Skeletal muscle tissue (tissue), 4 donors: ENCODE measurements around the gene EFCAB3. TPM values are rescaled to one million over a fixed set of nuclear protein-coding genes. Genes with fewer than 3 reads are reported as not detected.
"Not testable (repeated sequence)": the region's sequence is repeated elsewhere in the genome, so short reads cannot be mapped to it uniquely, and the experiment has no call there.

Experiments
- H3K27ac ChIP-seq: one replicate; pipeline ENCODE4 v1.7.0; 2013; ENCODE audit warnings: mild to moderate bottlenecking, low read depth, low read length, inconsistent platforms
- H3K27me3 ChIP-seq, 3 donors: one replicate each; pipeline ENCODE4 v1.7.0; 2013; ENCODE audit warnings: low read length in 3 of 3; ENCODE audit not compliant: control insufficient read depth in 3 of 3, insufficient read depth in 3 of 3
- H3K36me3 ChIP-seq, 3 donors: one replicate each; pipeline ENCODE4 v1.7.0; 2013; ENCODE audit warnings: low read length in 3 of 3; ENCODE audit not compliant: control insufficient read depth in 3 of 3, insufficient read depth in 3 of 3
- H3K4me1 ChIP-seq, 3 donors: one replicate each; pipeline ENCODE4 v1.7.0; 2013; ENCODE audit warnings: low read length in 3 of 3, mild to moderate bottlenecking in 3 of 3; ENCODE audit not compliant: control insufficient read depth in 3 of 3, insufficient read depth in 3 of 3
- H3K4me3 ChIP-seq, 3 donors: one replicate each; pipeline ENCODE4 v1.7.0; 2013; ENCODE audit warnings: low read length in 3 of 3
- H3K9ac ChIP-seq, 3 donors: one replicate each; pipeline ENCODE4 v1.7.0; 2013; ENCODE audit warnings: low read length in 3 of 3, mild to moderate bottlenecking in 3 of 3, moderate library complexity in 2 of 3, low read depth in 1 of 3
- H3K9me3 ChIP-seq, 3 donors: one replicate each; pipeline ENCODE4 v1.7.0; 2013; ENCODE audit warnings: low read length in 3 of 3; ENCODE audit not compliant: control insufficient read depth in 3 of 3
- total RNA-seq: library from RNA; depleted of rRNA; stranded (reverse); fragments of >200 nt; gene quantifications from one replicate; pipeline ENCODE4 v1.2.3, GENCODE V29; 2014
- donor health status: Osteomylitis.

Gene EFCAB3
- total RNA-seq: not detected

GRCh38 chr17:62380253-62380652 lies at the start of gene EFCAB3:
TSS of gene EFCAB3 (plus strand) at chr17:62380553. CDS start at chr17:62382980, 2,427 bp downstream.
- Histone ChIP-seq H3K9ac (no peak within 1 kb of the TSS), H3K4me3 (no peak within 1 kb of the TSS), H3K27ac (no peak within 1 kb of the TSS), H3K9me3 (no peaks in the 10 kb centered on the region), H3K27me3 (peaks cover 0 to 6% (median 0%) of the 10 kb centered on the region in 3 donors), H3K4me1 (no peaks in the 10 kb centered on the region), H3K36me3 (no peaks in the 10 kb centered on the region)

DNA sequence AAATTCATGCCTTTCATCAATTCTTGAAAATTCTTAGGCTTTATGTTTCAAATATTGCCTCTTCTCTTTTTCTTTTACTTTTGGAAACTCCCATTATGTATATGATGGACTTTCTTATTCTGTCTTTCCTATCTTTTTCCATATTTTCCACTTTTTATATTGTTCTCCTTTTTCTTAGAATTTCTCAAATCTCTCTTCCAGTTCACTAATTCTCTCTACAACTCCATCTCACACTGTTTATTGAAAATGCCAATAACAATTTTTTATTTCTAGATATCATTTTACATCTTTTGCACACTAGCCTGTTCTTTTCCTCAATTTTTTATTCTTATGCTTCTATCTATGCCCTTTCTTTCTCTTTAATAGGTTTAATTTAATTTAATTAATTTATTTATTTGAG lies 43.8 kb upstream of the EFCAB3 start:
- H3K36me3 ChIP-seq: no peaks in the 10 kb centered on the region
- no peaks in the 10 kb centered on the region for H3K4me1 ChIP-seq
- no peak overlapping the region for H3K27ac ChIP-seq
- no peaks in the 10 kb centered on the region for H3K27me3 ChIP-seq
- H3K4me3 ChIP-seq: no peak overlapping the region
- H3K9ac ChIP-seq: no peak overlapping the region
- no peaks in the 10 kb centered on the region for H3K9me3 ChIP-seq

GRCh38 chr17:62343764-62344270 lies 36.5 kb upstream of the EFCAB3 start:
- H3K4me1 ChIP-seq: no peaks in the 10 kb centered on the region
- no peak overlapping the region for H3K27ac ChIP-seq
- no peaks in the 10 kb centered on the region for H3K36me3 ChIP-seq
- no peaks in the 10 kb centered on the region for H3K27me3 ChIP-seq
- no peak overlapping the region for H3K4me3 ChIP-seq
- H3K9me3 ChIP-seq: no peaks in the 10 kb centered on the region
- H3K9ac ChIP-seq: no peak overlapping the region

DNA sequence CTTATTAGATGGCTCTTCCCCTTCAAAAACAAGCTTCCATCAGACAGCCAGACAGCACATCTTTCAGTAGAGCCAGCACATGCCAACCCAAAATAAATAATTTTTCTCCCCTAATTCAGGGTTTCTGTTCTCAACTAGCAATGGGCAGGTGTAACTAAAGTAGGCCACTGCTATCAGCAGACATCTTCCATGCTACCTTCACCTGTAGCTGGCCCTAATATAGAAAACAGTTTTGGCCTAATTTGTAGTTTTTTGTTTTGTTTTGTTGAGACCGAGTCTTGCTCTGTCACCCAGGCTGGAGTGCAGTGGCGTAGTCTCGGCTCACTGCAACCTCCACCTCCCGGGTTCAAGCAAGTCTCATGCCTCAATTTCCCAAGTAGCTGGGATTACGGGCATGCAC lies 29.2 kb upstream of the EFCAB3 start:
- Histone ChIP-seq H3K4me3 (no peak overlapping the region), H3K27ac (no peak overlapping the region), H3K4me1 (no peaks in the 10 kb centered on the region), H3K36me3 (no peaks in the 10 kb centered on the region), H3K27me3 (no peaks in the 10 kb centered on the region), H3K9me3 (no peaks in the 10 kb centered on the region), H3K9ac (no peak overlapping the region)

- Histone ChIP-seq H3K27me3 (no peaks in the 10 kb centered on the region), H3K4me3 (no peak overlapping the region), H3K9me3 (peaks cover 0 to 2% (median 0%) of the 10 kb centered on the region in 3 donors), H3K4me1 (no peaks in the 10 kb centered on the region), H3K9ac (no peak overlapping the region), H3K36me3 (no peaks in the 10 kb centered on the region), H3K27ac (no peak overlapping the region)
Measured at GRCh38 chr17:62366191-62366590, 14.2 kb upstream of the EFCAB3 start.

GRCh38 chr17:62381561-62381960 lies 1.2 kb downstream of the EFCAB3 start:
- H3K4me3 ChIP-seq: no peak overlapping the region
- H3K36me3 ChIP-seq: no peaks in the 10 kb centered on the region
- no peaks in the 10 kb centered on the region for H3K4me1 ChIP-seq
- H3K9me3 ChIP-seq: no peaks in the 10 kb centered on the region
- no peak overlapping the region for H3K27ac ChIP-seq
- peaks cover 0 to 7% (median 0%) of the 10 kb centered on the region in 3 donors for H3K27me3 ChIP-seq
- no peak overlapping the region for H3K9ac ChIP-seq

DNA sequence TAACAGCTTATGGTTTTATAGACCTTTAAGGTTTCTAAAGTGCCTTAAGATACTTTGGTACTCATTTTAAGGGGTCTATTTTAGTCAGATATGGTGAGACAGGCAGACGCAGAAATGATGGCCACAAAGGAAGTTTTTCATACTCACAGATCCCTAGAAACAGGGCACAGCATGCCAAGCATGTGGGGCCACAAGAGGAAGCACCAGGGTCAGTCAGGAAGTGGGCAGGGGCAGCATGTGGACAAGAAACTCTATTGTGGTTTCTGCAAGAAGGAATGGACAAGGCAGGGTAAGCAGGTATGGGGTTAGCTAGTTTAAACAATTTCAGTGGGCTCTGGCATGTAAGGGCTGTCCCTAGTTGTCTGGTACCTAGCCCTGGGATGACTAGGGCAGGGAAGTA lies 8.5 kb downstream of the EFCAB3 start:
- Histone ChIP-seq H3K36me3 (no peaks in the 10 kb centered on the region), H3K4me3 (no peak overlapping the region), H3K4me1 (no peaks in the 10 kb centered on the region), H3K9ac (no peak overlapping the region), H3K9me3 (no peaks in the 10 kb centered on the region), H3K27ac (no peak overlapping the region), H3K27me3 (peaks cover 0 to 6% (median 3%) of the 10 kb centered on the region in 3 donors)

DNA sequence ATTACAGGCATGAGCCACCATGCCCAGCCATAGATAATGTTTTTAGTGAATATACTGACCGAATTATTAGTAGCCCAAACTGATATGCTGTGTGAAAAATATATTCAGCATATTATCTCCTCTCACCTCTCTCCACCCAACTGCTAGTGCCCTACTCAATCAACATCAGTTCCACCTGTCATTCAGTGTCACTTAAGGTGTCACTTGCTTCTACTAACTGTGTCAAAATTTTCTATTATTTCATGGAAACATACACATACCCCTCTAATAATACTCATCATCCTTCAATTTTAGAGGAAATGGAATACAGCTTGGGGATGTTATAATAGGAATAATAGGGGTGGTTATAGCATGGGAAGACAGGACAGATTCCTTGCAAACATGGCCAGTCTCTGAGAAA lies 12.6 kb downstream of the EFCAB3 start:
- no peaks in the 10 kb centered on the region for H3K36me3 ChIP-seq
- H3K9ac ChIP-seq: no peak overlapping the region
- H3K27me3 ChIP-seq: peaks cover 0 to 4% (median 3%) of the 10 kb centered on the region in 3 donors
- H3K27ac ChIP-seq: no peak overlapping the region
- H3K9me3 ChIP-seq: no peaks in the 10 kb centered on the region
- no peak overlapping the region for H3K4me3 ChIP-seq
- no peaks in the 10 kb centered on the region for H3K4me1 ChIP-seq

- H3K9ac ChIP-seq: no peak overlapping the region
- no peaks in the 10 kb centered on the region for H3K9me3 ChIP-seq
- no peaks in the 10 kb centered on the region for H3K36me3 ChIP-seq
- H3K4me3 ChIP-seq: no peak overlapping the region
- peaks cover 0 to 2% (median 0%) of the 10 kb centered on the region in 3 donors for H3K27me3 ChIP-seq
- H3K27ac ChIP-seq: no peak overlapping the region
- no peaks in the 10 kb centered on the region for H3K4me1 ChIP-seq
Measured at GRCh38 chr17:62398891-62399290, 18.5 kb downstream of the EFCAB3 start.

GRCh38 chr17:62405451-62405850 lies 25.1 kb downstream of the EFCAB3 start:
- Histone ChIP-seq H3K9me3 (no peaks in the 10 kb centered on the region), H3K9ac (no peak overlapping the region), H3K4me1 (no peaks in the 10 kb centered on the region), H3K27ac (no peak overlapping the region), H3K36me3 (no peaks in the 10 kb centered on the region), H3K4me3 (no peak overlapping the region), H3K27me3 (peaks cover 0 to 5% (median 4%) of the 10 kb centered on the region in 3 donors)

DNA sequence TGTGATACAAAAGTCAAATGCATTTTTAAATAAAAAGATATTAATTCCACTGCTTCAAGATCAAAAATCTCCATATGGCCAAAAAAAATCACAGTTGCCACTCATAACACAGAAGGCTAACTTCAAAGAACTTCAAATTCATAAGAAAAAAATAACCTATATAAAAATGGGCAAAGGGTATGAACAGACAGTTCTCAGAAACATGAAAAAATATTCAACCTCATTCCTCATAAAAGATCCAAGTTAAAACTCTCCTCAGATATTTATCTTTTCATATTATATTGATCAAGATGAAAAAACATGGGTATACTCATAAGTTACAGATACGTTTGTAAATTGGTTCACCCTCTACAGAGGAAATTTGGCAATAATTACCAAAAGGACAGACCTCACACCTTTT lies 32.7 kb downstream of the EFCAB3 start:
- H3K9me3 ChIP-seq, H3K27me3 ChIP-seq, H3K9ac ChIP-seq: not testable (repeated sequence)

More for the DNA sequence above, 32.7 kb downstream of the EFCAB3 start:
- H3K4me1 ChIP-seq, H3K27ac ChIP-seq, H3K36me3 ChIP-seq, H3K4me3 ChIP-seq: not testable (repeated sequence)
